OCI-LY1 (cell line): ENCODE measurements around the gene FXYD3.

ENCODE experiments used
- H2AFZ ChIP-seq: fragments of 200-600 bp; sonication (generic), shearing (Covaris generic); 2 replicates; pipeline ENCODE4 v1.6.0; 2014; ENCODE audit warnings: antibody characterized with exemption, mild to moderate bottlenecking, low read length
- H3F3A ChIP-seq: fragments of 200-600 bp; sonication (generic), shearing (Covaris generic); 2 replicates; pipeline ENCODE4 v1.6.0; 2014; ENCODE audit warnings: mild to moderate bottlenecking, antibody characterized with exemption, low read length, moderate library complexity; ENCODE audit not compliant: insufficient read depth
- H3K27ac ChIP-seq: fragments of 200-600 bp; sonication (generic); 2 replicates; pipeline ENCODE4 v1.5.1; 2014; ENCODE audit warnings: low read length, mixed run types, mild to moderate bottlenecking, low read depth; ENCODE audit not compliant: poor library complexity, severe bottlenecking
- H3K27me3 ChIP-seq: fragments of 200-600 bp; sonication (generic); 2 replicates; pipeline ENCODE4 v1.6.0; 2014; ENCODE audit warnings: antibody characterized with exemption, mild to moderate bottlenecking, low read length, moderate library complexity; ENCODE audit not compliant: insufficient read depth
- H3K36me3 ChIP-seq: fragments of 200-600 bp; sonication (generic); 2 replicates; pipeline ENCODE4 v1.6.1; 2014; ENCODE audit warnings: mild to moderate bottlenecking, antibody characterized with exemption, low read length, moderate library complexity, mixed read lengths; ENCODE audit not compliant: insufficient read depth
- H3K4me1 ChIP-seq: fragments of 200-600 bp; sonication (generic); 2 replicates; pipeline ENCODE4 v1.5.1; 2014; ENCODE audit warnings: mild to moderate bottlenecking, low read length, moderate library complexity; ENCODE audit not compliant: insufficient read depth, severe bottlenecking
- H3K4me2 ChIP-seq: fragments of 200-600 bp; sonication (generic), shearing (Covaris generic); 2 replicates; pipeline ENCODE4 v1.6.1; 2014; ENCODE audit warnings: low read length
- H3K4me3 ChIP-seq: fragments of 200-600 bp; sonication (generic); 2 replicates; pipeline ENCODE4 v1.5.1; 2014; ENCODE audit warnings: low read length, low read depth, mild to moderate bottlenecking, mixed read lengths; ENCODE audit not compliant: poor library complexity, severe bottlenecking
- H3K79me2 ChIP-seq: fragments of 200-600 bp; shearing (Covaris generic); 2 replicates; pipeline ENCODE4 v1.6.1; 2016; ENCODE audit warnings: mixed run types, low read length, mixed read lengths; ENCODE audit not compliant: insufficient read depth
- H3K9ac ChIP-seq: fragments of 200-600 bp; sonication (generic), shearing (Covaris generic); 2 replicates; pipeline ENCODE4 v1.6.1; 2014; ENCODE audit warnings: mild to moderate bottlenecking, low read length, mixed read lengths
- H3K9me2 ChIP-seq: fragments of 200-600 bp; sonication (generic), shearing (Covaris generic); 2 replicates; pipeline ENCODE4 v1.6.1; 2014; ENCODE audit warnings: low read depth, mild to moderate bottlenecking, low read length, mixed read lengths
- H3K9me3 ChIP-seq: fragments of 200-600 bp; shearing (Covaris generic); 2 replicates; pipeline ENCODE4 v1.6.1; 2014; ENCODE audit warnings: low read length, mixed read lengths
- H4K20me1 ChIP-seq: fragments of 200-600 bp; sonication (generic), shearing (Covaris generic); 2 replicates; pipeline ENCODE4 v1.6.0; 2016; ENCODE audit warnings: mild to moderate bottlenecking, low read length; ENCODE audit not compliant: insufficient read depth
- CTCF ChIP-seq: fragments of 200-600 bp; sonication (generic), shearing (Covaris generic); IDR thresholded peaks from 2 replicates; pipeline ENCODE4 v1.5.1; 2017; ENCODE audit warnings: mild to moderate bottlenecking, antibody characterized with exemption, low read length, moderate library complexity, mixed read lengths
- EZH2 ChIP-seq: fragments of 200-600 bp; sonication (generic), shearing (Covaris generic); IDR thresholded peaks from 2 replicates; pipeline ENCODE4 v1.8.0; 2017; ENCODE audit warnings: borderline replicate concordance, mixed run types, mild to moderate bottlenecking, antibody characterized with exemption, low read length, moderate library complexity, mixed read lengths

Gene FXYD3

GRCh38 chr19:35104361-35104760 is 11.3 kb upstream of the FXYD3 start:
- Histone ChIP-seq H4K20me1 (no peaks in the 10 kb centered on the region), H3K79me2 (no peaks in the 10 kb centered on the region), H3K36me3 (no peaks in the 10 kb centered on the region), H3K4me1 (no peaks in the 10 kb centered on the region), H3K27ac (no peak overlapping the region), H3K9me2 (no peaks in the 10 kb centered on the region), H3K9ac (no peak overlapping the region), H2AFZ (no peak overlapping the region), H3K4me2 (no peak overlapping the region), H3K27me3 (no peaks in the 10 kb centered on the region), H3F3A (no peaks in the 10 kb centered on the region), H3K9me3 (no peaks in the 10 kb centered on the region), H3K4me3 (no peak overlapping the region)
- no peak for TF ChIP-seq EZH2
- TF ChIP-seq CTCF: no peak

- Histone ChIP-seq H3F3A (no peaks in the 10 kb centered on the region), H4K20me1 (no peaks in the 10 kb centered on the region), H3K9ac (no peak overlapping the region), H3K27ac (no peak overlapping the region), H3K9me3 (no peaks in the 10 kb centered on the region), H3K4me1 (no peaks in the 10 kb centered on the region), H3K9me2 (no peaks in the 10 kb centered on the region), H3K79me2 (no peaks in the 10 kb centered on the region), H3K36me3 (no peaks in the 10 kb centered on the region), H3K4me2 (no peak overlapping the region), H3K4me3 (no peak overlapping the region), H3K27me3 (no peaks in the 10 kb centered on the region), H2AFZ (no peak overlapping the region)
- TF ChIP-seq CTCF (no peak), EZH2 (no peak)
These were observed 10.6 kb upstream of the FXYD3 start for GRCh38 chr19:35105047-35105410.

- no peak overlapping the region for H3K27ac ChIP-seq
- H3K4me1 ChIP-seq: no peaks in the 10 kb centered on the region
- H3K36me3 ChIP-seq: no peaks in the 10 kb centered on the region
- H3K27me3 ChIP-seq: no peaks in the 10 kb centered on the region
- no peak overlapping the region for H3K4me3 ChIP-seq
- H3K9me3 ChIP-seq: no peaks in the 10 kb centered on the region
- TF ChIP-seq CTCF: no peak
- no peak overlapping the region for H3K9ac ChIP-seq
- no peaks in the 10 kb centered on the region for H4K20me1 ChIP-seq
- H3F3A ChIP-seq: no peaks in the 10 kb centered on the region
- no peaks in the 10 kb centered on the region for H3K9me2 ChIP-seq
- H2AFZ ChIP-seq: no peak overlapping the region
- H3K4me2 ChIP-seq: no peak overlapping the region
- no peaks in the 10 kb centered on the region for H3K79me2 ChIP-seq
These were observed 10.0 kb upstream of the FXYD3 start for GRCh38 chr19:35105411-35106290.
